SU-DHL-6 (cell line): Measurements from ENCODE around the gene CCDC186.

Source experiments
- EZH2phosphoT487 ChIP-seq: fragments of 200-600 bp; sonication (generic), shearing (Covaris generic); conservative IDR thresholded peaks from 2 replicates; pipeline ENCODE4 v1.6.1; 2018; ENCODE audit warnings: mild to moderate bottlenecking, antibody characterized with exemption, low read length, moderate library complexity, mixed read lengths
- TF ChIP-seq, protein P1 (sequence below): fragments of 200-600 bp; sonication (generic); IDR thresholded peaks from one replicate; pipeline ENCODE4 v1.5.1; 2017; ENCODE audit warnings: antibody characterized with exemption, mild to moderate bottlenecking, low read length, moderate library complexity; ENCODE audit not compliant: insufficient read depth, poor library complexity, severe bottlenecking

DNA sequence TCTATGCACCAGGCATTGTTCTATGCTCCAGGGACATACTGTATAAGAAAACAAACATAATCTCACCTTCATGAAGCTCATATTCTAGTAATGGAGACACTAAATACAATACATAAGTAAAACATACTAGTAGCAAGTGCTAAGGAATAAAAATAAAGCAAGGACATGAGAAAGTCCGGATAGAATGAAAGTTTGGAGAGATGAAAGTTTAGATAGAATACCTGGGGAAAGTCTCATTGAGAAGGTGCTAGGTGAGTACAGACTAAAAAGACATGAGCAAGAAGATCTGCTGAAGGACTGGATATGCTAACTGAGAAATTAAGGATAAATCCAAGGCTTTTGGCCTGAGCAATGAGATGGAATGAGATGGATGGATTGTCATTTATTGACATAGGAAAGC, 34.0 kb downstream of the CCDC186 start:
- TF ChIP-seq, protein P1, sequence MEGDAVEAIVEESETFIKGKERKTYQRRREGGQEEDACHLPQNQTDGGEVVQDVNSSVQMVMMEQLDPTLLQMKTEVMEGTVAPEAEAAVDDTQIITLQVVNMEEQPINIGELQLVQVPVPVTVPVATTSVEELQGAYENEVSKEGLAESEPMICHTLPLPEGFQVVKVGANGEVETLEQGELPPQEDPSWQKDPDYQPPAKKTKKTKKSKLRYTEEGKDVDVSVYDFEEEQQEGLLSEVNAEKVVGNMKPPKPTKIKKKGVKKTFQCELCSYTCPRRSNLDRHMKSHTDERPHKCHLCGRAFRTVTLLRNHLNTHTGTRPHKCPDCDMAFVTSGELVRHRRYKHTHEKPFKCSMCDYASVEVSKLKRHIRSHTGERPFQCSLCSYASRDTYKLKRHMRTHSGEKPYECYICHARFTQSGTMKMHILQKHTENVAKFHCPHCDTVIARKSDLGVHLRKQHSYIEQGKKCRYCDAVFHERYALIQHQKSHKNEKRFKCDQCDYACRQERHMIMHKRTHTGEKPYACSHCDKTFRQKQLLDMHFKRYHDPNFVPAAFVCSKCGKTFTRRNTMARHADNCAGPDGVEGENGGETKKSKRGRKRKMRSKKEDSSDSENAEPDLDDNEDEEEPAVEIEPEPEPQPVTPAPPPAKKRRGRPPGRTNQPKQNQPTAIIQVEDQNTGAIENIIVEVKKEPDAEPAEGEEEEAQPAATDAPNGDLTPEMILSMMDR: no peak
- TF ChIP-seq EZH2phosphoT487: no peak
